HepG2 (cell line): ENCODE measurements around the gene CPB2. TPM values are rescaled to one million over a fixed set of nuclear protein-coding genes. Genes with fewer than 3 reads are reported as not detected.

Source experiments
- CERS6 ChIP-seq: sonication (generic); formaldehyde crosslinking; IDR thresholded peaks from 2 replicates; pipeline ENCODE4 v1.5.0; 2020; ENCODE audit warnings: missing genetic modification reagents
- NFE2L2 ChIP-seq: fragments of 150-350 bp; IDR thresholded peaks from 2 replicates; pipeline ENCODE4 v1.6.1; 2014; ENCODE audit warnings: low read length
- ZHX2 ChIP-seq, 2 experiments: sonication (generic) in 1 of 2; formaldehyde crosslinking in 1 of 2; IDR thresholded peaks; 2 replicates each; pipeline versions ENCODE4 v1.6.1 to v1.9.0; 2014 to 2022; ENCODE audit warnings: antibody characterized with exemption in 1 of 2, borderline replicate concordance in 1 of 2, inconsistent platforms in 1 of 2, low read depth in 1 of 2, missing genetic modification reagents in 1 of 2
- ZNF318 ChIP-seq: sonication (generic); formaldehyde crosslinking; IDR thresholded peaks from 2 replicates; pipeline ENCODE4 v1.4.0; 2020; ENCODE audit warnings: mild to moderate bottlenecking, missing genetic modification reagents
- ZNF572 ChIP-seq: sonication (generic); formaldehyde crosslinking; IDR thresholded peaks from 2 replicates; pipeline ENCODE4 v1.5.1; 2020; ENCODE audit warnings: mild to moderate bottlenecking, missing genetic modification reagents
- polyA plus RNA-seq, 8 experiments: library from polyadenylated mRNA; depleted of rRNA in 3 of 8; stranded (reverse) in 7 of 8; unstranded in 1 of 8; fragments of >200 nt; fragmentation: Illumina TruSeq in 4 of 8; extraction: Trizol in 4 of 8; gene quantifications; 2 replicates each; pipeline versions ENCODE4 v1.2.1 to v1.2.3, GENCODE V29; 2011 to 2016; ENCODE audit warnings: low read depth in 4 of 8, missing spikeins in 1 of 8, mixed read lengths in 1 of 8; ENCODE audit not compliant: insufficient read depth in 1 of 8
- total RNA-seq, 5 experiments: library from RNA; depleted of rRNA; stranded (reverse); fragments of >200 nt; fragmentation: Illumina TruSeq; extraction: Trizol; gene quantifications; 2 replicates each; pipeline ENCODE4 v1.2.3, GENCODE V29; 2016; ENCODE audit warnings: low read depth in 1 of 5

Gene CPB2
- total and polyA plus RNA-seq, 2 of the 13 experiments (the other 11 are each of a cell fraction or from before 2014, with no cell fraction given) = 125 to 140 TPM

- TF ChIP-seq ZNF318 (CRISPR knock-in tag) = no peak
- TF ChIP-seq ZNF572 (CRISPR knock-in tag) = no peak
- no peak for TF ChIP-seq CERS6 (CRISPR knock-in tag)
- no peak for TF ChIP-seq ZHX2 (IDR thresholded peaks at IDR 0.05; ENCODE audit: low read depth)
- no peak for TF ChIP-seq ZHX2 (CRISPR knock-in tag; IDR thresholded peaks at IDR 0.05; ENCODE audit: borderline replicate concordance)
- TF ChIP-seq NFE2L2 = no peak
Measured at GRCh38 chr13:46132109-46132508, 27.3 kb upstream of the CPB2 start (continued).
